Choroid plexus epithelial cell (primary cell): Measurements from ENCODE around the gene OR14C36.

Experiments used
- DNase-seq: peaks from one replicate; pipeline ENCODE4 v3.0.0-alpha.2; 2010; ENCODE audit warnings: low read depth
- H3K4me3 ChIP-seq: 2 replicates; pipeline ENCODE4 v1.5.1; 2011; ENCODE audit warnings: low read depth, mild to moderate bottlenecking, control low read depth, low read length, moderate library complexity
- CTCF ChIP-seq: conservative IDR thresholded peaks from 2 replicates; pipeline ENCODE4 v1.5.1; 2011; ENCODE audit warnings: low read depth, mild to moderate bottlenecking, control low read depth, inconsistent platforms, low read length, moderate library complexity

OR14C36 gene

GRCh38 chr1:248359415-248359814 lies 10.8 kb downstream of the OR14C36 start:
- DNase-seq: no peak
- H3K4me3 ChIP-seq: no peak overlapping the region
- no peak for TF ChIP-seq CTCF

GRCh38 chr1:248361121-248361715 lies 12.6 kb downstream of the OR14C36 start, which contains the start of gene OR2T4:
OR2T4 (plus strand) TSS chr1:248361665; CDS start chr1:248361665, 0 bp downstream.
- H3K4me3 ChIP-seq: no peak within 1 kb of the TSS
- no peak for TF ChIP-seq CTCF
- DNase-seq: no peak

GRCh38 chr1:248366609-248367008 lies 18.0 kb downstream of the OR14C36 start:
- no peak for TF ChIP-seq CTCF
- DNase-seq: no peak
- H3K4me3 ChIP-seq: no peak overlapping the region

GRCh38 chr1:248372394-248372793 lies 23.8 kb downstream of the OR14C36 start:
- TF ChIP-seq CTCF: no peak
- no peak for DNase-seq
- H3K4me3 ChIP-seq: no peak overlapping the region

GRCh38 chr1:248373761-248374160 lies 25.2 kb downstream of the OR14C36 start:
- no peak for TF ChIP-seq CTCF
- no peak for DNase-seq

GRCh38 chr1:248375446-248375845 lies 26.9 kb downstream of the OR14C36 start, which contains the start of gene OR2T6:
OR2T6 (plus strand) TSS chr1:248375746; CDS start chr1:248387609, 11,863 bp downstream.
- DNase-seq: no peak
- TF ChIP-seq CTCF: no peak

More at GRCh38 chr1:248373761-248374160, 25.2 kb downstream of the OR14C36 start:
- H3K4me3 ChIP-seq: no peak overlapping the region

GRCh38 chr1:248376916-248377315 lies 28.3 kb downstream of the OR14C36 start:
- no peak for TF ChIP-seq CTCF
- no peak for DNase-seq
- H3K4me3 ChIP-seq: no peak overlapping the region

More at GRCh38 chr1:248375446-248375845, 26.9 kb downstream of the OR14C36 start, which contains the start of gene OR2T6:
- no peak within 1 kb of the TSS for H3K4me3 ChIP-seq
